Peyer's patch (tissue), 4 donors: ENCODE data around the gene TMEM109. TPM values are rescaled to one million over a fixed set of nuclear protein-coding genes. Genes with fewer than 3 reads are reported as not detected.
A peak's percentile ranks its signal among the peaks of the same experiment; 100 is the strongest.

ENCODE experiments used
- DNase-seq, 3 donors: peaks; one replicate each; pipeline ENCODE4 v3.0.0-alpha.2; 2017 to 2019
- H3K27ac ChIP-seq, 4 donors: fragments of 200-600 bp; sonication (generic); one replicate each; pipeline ENCODE4 v1.5.1; 2016 to 2019
- H3K27me3 ChIP-seq, 2 donors: fragments of 200-600 bp; sonication (generic); one replicate each; pipeline ENCODE4 v1.5.1; 2019
- H3K36me3 ChIP-seq, 3 donors: fragments of 200-600 bp; sonication (generic); one replicate each; pipeline ENCODE4 v1.5.1; 2016 to 2019
- H3K4me1 ChIP-seq, 4 donors: fragments of 200-600 bp; sonication (generic); one replicate each; pipeline ENCODE4 v1.5.1; 2016 to 2019
- H3K4me3 ChIP-seq, 4 donors: fragments of 200-600 bp; sonication (generic); 1 replicate in 3 of 4; 2 replicates in 1 of 4; pipeline ENCODE4 v1.5.1; 2016 to 2019; ENCODE audit warnings: mild to moderate bottlenecking in 1 of 4
- H3K9me3 ChIP-seq, 4 donors: fragments of 200-600 bp; sonication (generic); one replicate each; pipeline ENCODE4 v1.5.1; 2016 to 2019; ENCODE audit warnings: mild to moderate bottlenecking in 1 of 4
- POLR2A ChIP-seq, 2 donors: fragments of 450-650 bp; IDR thresholded peaks; one replicate each; pipeline ENCODE4 v1.5.1; 2017; ENCODE audit warnings: antibody characterized with exemption in 2 of 2, mild to moderate bottlenecking in 2 of 2, moderate library complexity in 2 of 2
- total RNA-seq, 4 donors: library from RNA; depleted of rRNA; stranded (reverse); fragments of >200 nt; gene quantifications; one replicate each; pipeline ENCODE4 v1.1.0, GENCODE V29; 2016
- TF ChIP-seq, protein P1 (sequence below), 6 experiments: fragments of 450-650 bp in 4 of 6; fragments of 200-600 bp in 2 of 6; sonication (generic) in 1 of 6; IDR thresholded peaks; one replicate each; pipeline ENCODE4 v1.5.1; 2017 to 2019; ENCODE audit warnings: antibody characterized with exemption in 6 of 6, mild to moderate bottlenecking in 3 of 6, moderate library complexity in 1 of 6

Gene TMEM109
- total RNA-seq, 4 donors from 2014 or later = 26.3 to 40.5 (median 36.6) TPM

DNA sequence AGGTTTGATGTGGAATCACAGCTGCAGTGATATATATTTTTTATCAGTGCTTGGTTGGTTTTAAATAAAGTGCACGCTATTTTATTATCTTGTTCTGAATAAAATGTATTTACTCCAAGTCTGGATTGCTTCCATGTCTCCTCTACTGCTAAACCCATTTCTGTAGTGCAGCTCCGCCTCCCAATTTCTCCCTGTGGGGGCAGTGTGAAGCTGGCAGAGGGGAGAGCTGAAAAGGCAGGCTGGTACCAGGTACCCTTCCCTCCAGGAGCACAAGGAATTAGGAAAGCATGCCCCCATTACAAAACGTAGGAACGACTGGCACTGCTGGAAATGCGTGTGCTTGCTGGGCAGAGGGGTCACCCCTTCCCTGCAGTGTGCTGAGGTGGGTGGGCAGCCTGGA lies 9.4 kb downstream of the TMEM109 start:
- peaks cover 5 to 28% (median 12%) of the 10 kb centered on the region in 4 donors for H3K4me1 ChIP-seq
- H3K9me3 ChIP-seq = no peaks in the 10 kb centered on the region
- peak in 1 of 3 donors; percentile 34 for DNase-seq
- H3K27me3 ChIP-seq = peaks cover 0 to 10% of the 10 kb centered on the region in 2 donors
- TF ChIP-seq POLR2A (IDR thresholded peaks at IDR 0.05) = no peak
- TF ChIP-seq, protein P1, sequence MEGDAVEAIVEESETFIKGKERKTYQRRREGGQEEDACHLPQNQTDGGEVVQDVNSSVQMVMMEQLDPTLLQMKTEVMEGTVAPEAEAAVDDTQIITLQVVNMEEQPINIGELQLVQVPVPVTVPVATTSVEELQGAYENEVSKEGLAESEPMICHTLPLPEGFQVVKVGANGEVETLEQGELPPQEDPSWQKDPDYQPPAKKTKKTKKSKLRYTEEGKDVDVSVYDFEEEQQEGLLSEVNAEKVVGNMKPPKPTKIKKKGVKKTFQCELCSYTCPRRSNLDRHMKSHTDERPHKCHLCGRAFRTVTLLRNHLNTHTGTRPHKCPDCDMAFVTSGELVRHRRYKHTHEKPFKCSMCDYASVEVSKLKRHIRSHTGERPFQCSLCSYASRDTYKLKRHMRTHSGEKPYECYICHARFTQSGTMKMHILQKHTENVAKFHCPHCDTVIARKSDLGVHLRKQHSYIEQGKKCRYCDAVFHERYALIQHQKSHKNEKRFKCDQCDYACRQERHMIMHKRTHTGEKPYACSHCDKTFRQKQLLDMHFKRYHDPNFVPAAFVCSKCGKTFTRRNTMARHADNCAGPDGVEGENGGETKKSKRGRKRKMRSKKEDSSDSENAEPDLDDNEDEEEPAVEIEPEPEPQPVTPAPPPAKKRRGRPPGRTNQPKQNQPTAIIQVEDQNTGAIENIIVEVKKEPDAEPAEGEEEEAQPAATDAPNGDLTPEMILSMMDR (IDR thresholded peaks at IDR 0.05) = no peak
- peaks cover 0 to 36% (median 0%) of the 10 kb centered on the region in 3 donors for H3K36me3 ChIP-seq
- no peak overlapping the region for H3K4me3 ChIP-seq
- no peak overlapping the region for H3K27ac ChIP-seq

DNA sequence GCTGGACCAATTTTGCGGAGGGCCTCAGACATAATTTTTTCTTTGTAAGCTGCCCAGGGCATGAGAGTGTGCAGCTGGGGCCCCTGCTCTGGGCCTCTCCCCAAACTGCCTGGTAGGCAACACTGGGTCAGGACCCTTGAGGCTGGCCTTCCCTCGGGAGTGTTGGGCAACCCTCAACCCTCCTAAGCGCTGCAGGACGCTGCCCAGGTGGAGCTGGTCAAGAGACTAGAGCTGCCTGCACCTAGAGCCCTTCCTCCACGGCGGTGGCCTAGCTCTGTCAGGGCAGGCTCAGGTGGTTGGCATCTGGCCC lies 9.8 kb downstream of the TMEM109 start:
- Histone ChIP-seq H3K4me3 (peak overlapping the region in 2 of 4 donors; percentile 73 to 80), H3K27me3 (peaks cover 0 to 10% of the 10 kb centered on the region in 2 donors), H3K36me3 (peaks cover 0 to 36% (median 0%) of the 10 kb centered on the region in 3 donors), H3K9me3 (no peaks in the 10 kb centered on the region), H3K4me1 (peaks cover 5 to 25% (median 11%) of the 10 kb centered on the region in 4 donors), H3K27ac (peak overlapping the region in 1 of 4 donors; percentile 70)
- TF ChIP-seq, protein P1 (IDR thresholded peaks at IDR 0.05) = no peak
- TF ChIP-seq POLR2A (IDR thresholded peaks at IDR 0.05) = no peak
- no peak for DNase-seq

DNA sequence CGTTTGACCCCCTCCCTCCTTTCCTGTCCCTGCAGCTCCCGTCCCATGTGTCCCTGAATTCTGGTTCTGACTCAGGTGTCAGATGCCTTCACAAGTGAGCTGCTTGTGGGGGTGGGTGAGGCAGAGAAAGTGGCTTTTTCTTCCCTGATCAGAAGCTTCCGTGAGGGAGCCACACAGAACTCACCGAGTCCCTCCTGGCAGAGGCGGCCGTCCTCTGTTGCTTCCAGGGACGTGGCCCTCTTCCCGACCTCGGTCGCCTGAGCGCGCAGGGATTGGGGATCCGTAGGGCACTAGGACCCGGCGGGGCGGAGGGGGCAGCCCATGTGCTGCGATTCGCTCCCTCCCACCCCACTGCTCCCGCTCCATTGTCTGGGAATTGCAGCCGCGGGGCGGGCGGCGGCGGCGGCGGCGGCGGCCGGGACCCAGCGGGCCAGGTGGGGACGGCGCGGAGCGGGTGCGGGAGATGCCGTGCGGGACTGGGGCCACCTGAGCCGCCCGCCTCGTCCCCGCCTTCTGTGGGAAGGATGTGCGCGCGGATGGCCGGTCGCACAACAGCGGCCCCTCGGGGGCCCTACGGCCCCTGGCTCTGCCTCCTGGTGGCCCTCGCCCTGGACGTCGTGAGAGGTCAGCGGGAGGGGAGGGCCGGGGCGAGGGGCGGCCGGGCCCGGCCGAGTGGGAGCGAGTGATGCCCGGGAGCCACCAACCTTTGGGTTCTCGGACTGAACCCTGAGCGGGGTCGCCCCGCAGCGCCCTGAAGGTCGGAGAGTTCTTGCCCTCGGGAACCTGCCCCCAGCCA lies 10.3 kb downstream of the TMEM109 start, which contains the start of gene TMEM132A:
Gene TMEM132A (plus strand): TSS at position 351 of the 796 bp plus-strand sequence. CDS start 174 bp downstream, at position 525.
- Histone ChIP-seq H3K4me1 (peaks cover 2 to 23% (median 9%) of the 10 kb centered on the region in 4 donors), H3K9me3 (no peaks in the 10 kb centered on the region), H3K27me3 (peaks cover 0 to 10% of the 10 kb centered on the region in 2 donors), H3K36me3 (peaks cover 0 to 36% (median 0%) of the 10 kb centered on the region in 3 donors), H3K27ac (peak within 1 kb of the TSS in 1 of 4 donors; percentile 70), H3K4me3 (peak within 1 kb of the TSS; percentile 50 to 80 (median 74))
- DNase-seq = peak; percentile 46 to 78 (median 77)
- TF ChIP-seq POLR2A (IDR thresholded peaks at IDR 0.05) = no peak
- TF ChIP-seq, protein P1 (IDR thresholded peaks at IDR 0.05) = no peak

DNA sequence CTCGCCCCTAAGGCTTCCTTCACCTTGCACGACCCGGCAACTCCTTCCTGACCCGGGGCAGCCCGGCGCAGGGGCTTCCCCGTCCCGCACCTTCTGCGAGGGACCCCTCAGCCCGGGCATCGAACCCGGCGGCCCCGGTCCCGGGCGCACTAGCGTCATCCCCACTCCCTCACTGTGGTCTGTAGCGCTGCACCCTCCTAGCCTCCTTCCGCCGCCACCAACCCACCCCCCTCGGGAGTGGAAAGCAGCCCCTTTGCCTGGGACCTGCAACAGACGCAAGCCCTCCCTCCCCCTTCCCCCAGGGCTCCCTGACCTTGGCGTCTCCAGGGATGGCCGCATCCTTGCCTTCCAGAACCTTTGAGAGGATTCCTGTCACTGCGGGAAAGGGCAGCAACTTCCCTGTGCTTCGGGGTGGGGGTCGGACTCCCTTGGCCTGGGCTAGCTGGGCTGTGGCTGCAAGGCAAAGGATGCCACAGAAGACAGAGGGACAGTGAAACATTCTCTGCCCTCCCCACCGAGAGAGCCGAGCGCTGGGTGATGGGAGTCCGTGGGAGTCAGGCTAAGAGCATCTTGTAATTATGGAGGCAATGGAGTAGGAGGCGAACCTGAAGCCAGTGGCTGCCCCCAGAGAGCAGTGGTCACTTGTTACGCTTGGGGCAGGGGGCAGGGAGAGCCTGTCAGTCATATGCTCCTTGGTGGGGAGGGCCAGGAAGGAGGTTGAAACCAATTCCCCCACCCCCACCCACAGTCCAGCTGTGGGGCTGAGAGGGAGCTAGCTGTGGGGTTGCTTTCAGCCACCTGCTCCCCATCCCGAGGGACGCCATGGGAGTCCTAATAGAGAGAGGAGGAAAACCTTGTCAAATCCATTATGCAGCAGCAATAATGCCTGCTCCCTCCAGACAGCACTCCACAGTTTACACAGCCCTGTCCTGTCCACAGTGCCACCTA lies 11.2 kb downstream of the TMEM109 start:
- peaks cover 0 to 10% of the 10 kb centered on the region in 2 donors for H3K27me3 ChIP-seq
- H3K27ac ChIP-seq = peak overlapping the region in 1 of 4 donors; percentile 70
- peaks cover 0 to 29% (median 0%) of the 10 kb centered on the region in 3 donors for H3K36me3 ChIP-seq
- no peak for TF ChIP-seq POLR2A (IDR thresholded peaks at IDR 0.05)
- TF ChIP-seq, protein P1 (IDR thresholded peaks at IDR 0.05) = no peak
- H3K4me3 ChIP-seq = peak overlapping the region; percentile 50 to 80 (median 74)
- H3K4me1 ChIP-seq = peaks cover 0 to 23% (median 7%) of the 10 kb centered on the region in 4 donors
- H3K9me3 ChIP-seq = no peaks in the 10 kb centered on the region
- DNase-seq = peak in 1 of 3 donors; percentile 44

DNA sequence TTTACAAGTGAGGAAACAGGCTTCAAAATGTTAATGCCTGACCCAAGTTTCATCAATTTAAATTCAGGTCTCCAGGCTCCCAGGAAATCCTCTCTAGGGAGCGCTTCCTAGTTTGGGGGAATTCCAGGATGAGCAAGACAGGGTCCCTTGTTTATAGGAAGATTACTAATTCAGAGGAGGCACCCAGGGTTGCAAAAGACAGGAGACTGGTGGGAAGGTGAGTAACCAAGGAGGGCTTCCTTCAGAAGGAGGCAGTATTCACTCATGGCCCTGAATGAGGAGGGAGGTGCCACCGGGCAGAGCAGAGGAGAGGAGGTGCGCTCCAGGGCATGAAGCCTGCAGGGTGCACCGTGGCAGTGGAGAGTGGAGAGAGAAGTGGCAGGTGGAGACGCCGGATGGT lies 11.9 kb downstream of the TMEM109 start:
- H3K4me3 ChIP-seq = no peak overlapping the region
- no peak overlapping the region for H3K27ac ChIP-seq
- H3K4me1 ChIP-seq = peaks cover 0 to 23% (median 7%) of the 10 kb centered on the region in 4 donors
- H3K36me3 ChIP-seq = peaks cover 0 to 22% (median 0%) of the 10 kb centered on the region in 3 donors
- peaks cover 0 to 10% of the 10 kb centered on the region in 2 donors for H3K27me3 ChIP-seq
- DNase-seq = peak in 1 of 3 donors; percentile 33
- no peaks in the 10 kb centered on the region for H3K9me3 ChIP-seq
- TF ChIP-seq, protein P1 (IDR thresholded peaks at IDR 0.05) = no peak
- TF ChIP-seq POLR2A (IDR thresholded peaks at IDR 0.05) = no peak
